Measurements from ENCODE around the gene SAP25.
A peak's percentile ranks its signal among the peaks of the same experiment; 100 is the strongest.
"Not testable (repeated sequence)": the region's sequence is repeated elsewhere in the genome, so short reads cannot be mapped to it uniquely, and the experiment has no call there.

Gene SAP25

GRCh38 chr7:100556541-100556940, 17.2 kb downstream of the SAP25 start:
- no peak for DNase-seq

- no peak for DNase-seq
Observed at GRCh38 chr7:100555701-100556100, 18.0 kb downstream of the SAP25 start.

GRCh38 chr7:100553032-100553431, 20.7 kb downstream of the SAP25 start:
- DNase-seq, result no peak

GRCh38 chr7:100552532-100552931, 21.2 kb downstream of the SAP25 start:
- DNase-seq, result no peak

- not testable (repeated sequence) for DNase-seq
Observed at GRCh38 chr7:100548446-100548845, 25.3 kb downstream of the SAP25 start.

- DNase-seq, result no peak
Observed at GRCh38 chr7:100547872-100548271, 25.8 kb downstream of the SAP25 start.

GRCh38 chr7:100546926-100547800, 26.5 kb downstream of the SAP25 start:
- no peak for DNase-seq

- DNase-seq, result no peak
Observed at GRCh38 chr7:100546129-100546925, 27.4 kb downstream of the SAP25 start.

GRCh38 chr7:100545360-100546128, 28.2 kb downstream of the SAP25 start:
- no peak for DNase-seq

GRCh38 chr7:100544967-100545359, 28.7 kb downstream of the SAP25 start:
- DNase-seq, result no peak

- no peak for DNase-seq
Observed at GRCh38 chr7:100544386-100544785, 29.3 kb downstream of the SAP25 start.

GRCh38 chr7:100543586-100543985, 30.1 kb downstream of the SAP25 start:
- no peak for DNase-seq

GRCh38 chr7:100541309-100541708, 32.4 kb downstream of the SAP25 start:
- not testable (repeated sequence) for DNase-seq

GRCh38 chr7:100540073-100540723, 33.5 kb downstream of the SAP25 start:
- DNase-seq, result no peak

- peak in 1 of 2 experiments; percentile 49 for DNase-seq
Observed at GRCh38 chr7:100539436-100540006, 34.2 kb downstream of the SAP25 start.

- peak; percentile 99 to 100 for DNase-seq
Observed at GRCh38 chr7:100538654-100539435, 34.9 kb downstream of the SAP25 start, which contains the start of gene AGFG2. AGFG2 (plus strand) TSS chr7:100539203; CDS start chr7:100539347, 144 bp downstream.

- no peak for DNase-seq
Observed at GRCh38 chr7:100538348-100538653, 35.4 kb downstream of the SAP25 start.

- not testable (repeated sequence) for DNase-seq
Observed at GRCh38 chr7:100536695-100537094, 37.0 kb downstream of the SAP25 start.

- not testable (repeated sequence) for DNase-seq
Observed at GRCh38 chr7:100535982-100536381, 37.7 kb downstream of the SAP25 start.

- no peak for DNase-seq
Observed at GRCh38 chr7:100532165-100533022, 41.3 kb downstream of the SAP25 start.

Data from NCI-H526 (cell line).